Neuronal stem cell (in vitro differentiated cells): ENCODE measurements around the gene UGT1A9.

Source experiments
- DNase-seq: peaks from one replicate; pipeline ENCODE4 v3.0.0-alpha.2; 2013; ENCODE audit warnings: low spot score
- H2AFZ ChIP-seq: one replicate; pipeline ENCODE4 v1.6.1; 2013; ENCODE audit warnings: mild to moderate bottlenecking, low read length, inconsistent platforms
- H2AK5ac ChIP-seq: 2 replicates; pipeline ENCODE4 v1.6.1; 2013; ENCODE audit warnings: low read depth, mild to moderate bottlenecking, inconsistent platforms, low read length, moderate library complexity, mixed read lengths
- H2BK120ac ChIP-seq: 2 replicates; pipeline ENCODE4 v1.6.1; 2013; ENCODE audit warnings: low read depth, mild to moderate bottlenecking, inconsistent platforms, low read length, moderate library complexity, mixed read lengths
- H2BK12ac ChIP-seq: one replicate; pipeline ENCODE4 v1.6.1; 2013; ENCODE audit warnings: low read length, inconsistent platforms
- H2BK15ac ChIP-seq: 2 replicates; pipeline ENCODE4 v1.6.1; 2013; ENCODE audit warnings: mild to moderate bottlenecking, low read length, inconsistent platforms, mixed read lengths
- H2BK5ac ChIP-seq: one replicate; pipeline ENCODE4 v1.6.1; 2013; ENCODE audit warnings: inconsistent platforms, mild to moderate bottlenecking, low read length, moderate library complexity
- H3K14ac ChIP-seq: one replicate; pipeline ENCODE4 v1.6.1; 2013; ENCODE audit warnings: low read length, inconsistent platforms
- H3K18ac ChIP-seq: 2 replicates; pipeline ENCODE4 v1.6.1; 2013; ENCODE audit warnings: low read length, inconsistent platforms
- H3K23ac ChIP-seq: 2 replicates; pipeline ENCODE4 v1.6.1; 2013; ENCODE audit warnings: low read depth, mild to moderate bottlenecking, mixed read lengths, low read length, inconsistent platforms; ENCODE audit not compliant: poor library complexity
- H3K27ac ChIP-seq: replicated peaks from 3 replicates; pipeline ENCODE4 v1.5.1; 2013; ENCODE audit warnings: low read length, inconsistent platforms
- H3K27me3 ChIP-seq, 3 experiments: 2 replicates each; pipeline ENCODE4 v1.6.1; 2013; ENCODE audit warnings: low read length in 3 of 3, mild to moderate bottlenecking in 2 of 3, inconsistent platforms in 1 of 3, low read depth in 1 of 3, mixed read lengths in 1 of 3, moderate library complexity in 1 of 3; ENCODE audit not compliant: control insufficient read depth in 3 of 3, insufficient read depth in 3 of 3
- H3K36me3 ChIP-seq, 2 donors: replicated peaks in 1 of 2; 2 replicates each; pipeline ENCODE4 v1.6.1; 2013; ENCODE audit warnings: low read length in 2 of 2; ENCODE audit not compliant: control insufficient read depth in 2 of 2, insufficient read depth in 2 of 2
- H3K4ac ChIP-seq: 2 replicates; pipeline ENCODE4 v1.6.1; 2013; ENCODE audit warnings: inconsistent platforms, mild to moderate bottlenecking, low read length, moderate library complexity
- H3K4me1 ChIP-seq, 2 donors: 1 replicate in 1 of 2; 2 replicates in 1 of 2; pipeline ENCODE4 v1.6.1; 2013; ENCODE audit warnings: low read length in 2 of 2, low read depth in 1 of 2; ENCODE audit not compliant: control insufficient read depth in 2 of 2, insufficient read depth in 1 of 2
- H3K4me2 ChIP-seq: one replicate; pipeline ENCODE4 v1.6.1; 2013; ENCODE audit warnings: mild to moderate bottlenecking, low read length, inconsistent platforms; ENCODE audit not compliant: insufficient read depth, poor library complexity, severe bottlenecking
- H3K4me3 ChIP-seq, 2 donors: 2 replicates each; pipeline ENCODE4 v1.5.1; 2013; ENCODE audit warnings: low read length in 2 of 2, mild to moderate bottlenecking in 2 of 2, inconsistent platforms in 1 of 2, moderate library complexity in 1 of 2
- H3K79me1 ChIP-seq: one replicate; pipeline ENCODE4 v1.6.1; 2013; ENCODE audit warnings: low read depth, mild to moderate bottlenecking, inconsistent platforms, low read length, moderate library complexity
- H3K9ac ChIP-seq: one replicate; pipeline ENCODE4 v1.6.1; 2013; ENCODE audit warnings: mild to moderate bottlenecking, low read depth, low read length, inconsistent platforms; ENCODE audit not compliant: poor library complexity
- H3K9me3 ChIP-seq, 2 donors: replicated peaks in 1 of 2; 2 replicates each; pipeline versions ENCODE3 to v1.6.1; 2013; ENCODE audit warnings: low read length in 2 of 2, mild to moderate bottlenecking in 2 of 2, inconsistent platforms in 1 of 2, low read depth in 1 of 2, mixed read lengths in 1 of 2, moderate library complexity in 1 of 2; ENCODE audit not compliant: control insufficient read depth in 2 of 2, insufficient read depth in 1 of 2
- H4K8ac ChIP-seq: one replicate; pipeline ENCODE4 v1.6.1; 2013; ENCODE audit warnings: low read depth, mild to moderate bottlenecking, inconsistent platforms, low read length, moderate library complexity
- H4K91ac ChIP-seq: one replicate; pipeline ENCODE4 v1.6.1; 2013; ENCODE audit warnings: low read length, low read depth, mild to moderate bottlenecking, inconsistent platforms; ENCODE audit not compliant: poor library complexity
- WGBS, 2 donors: extraction: QIAGEN DNeasy Blood & Tissue Kit; methylation state at CpG; one replicate each; pipeline ENCODE4 v1.1.7; 2013; ENCODE audit warnings: missing lambda C conversion rate in 2 of 2, mixed read lengths in 1 of 2; ENCODE audit not compliant: insufficient read length in 2 of 2, insufficient replicate concordance in 1 of 2; ENCODE audit errors: extremely low coverage in 2 of 2; 5-methylcytosine and 5-hydroxymethylcytosine counted together

UGT1A9 gene

DNA sequence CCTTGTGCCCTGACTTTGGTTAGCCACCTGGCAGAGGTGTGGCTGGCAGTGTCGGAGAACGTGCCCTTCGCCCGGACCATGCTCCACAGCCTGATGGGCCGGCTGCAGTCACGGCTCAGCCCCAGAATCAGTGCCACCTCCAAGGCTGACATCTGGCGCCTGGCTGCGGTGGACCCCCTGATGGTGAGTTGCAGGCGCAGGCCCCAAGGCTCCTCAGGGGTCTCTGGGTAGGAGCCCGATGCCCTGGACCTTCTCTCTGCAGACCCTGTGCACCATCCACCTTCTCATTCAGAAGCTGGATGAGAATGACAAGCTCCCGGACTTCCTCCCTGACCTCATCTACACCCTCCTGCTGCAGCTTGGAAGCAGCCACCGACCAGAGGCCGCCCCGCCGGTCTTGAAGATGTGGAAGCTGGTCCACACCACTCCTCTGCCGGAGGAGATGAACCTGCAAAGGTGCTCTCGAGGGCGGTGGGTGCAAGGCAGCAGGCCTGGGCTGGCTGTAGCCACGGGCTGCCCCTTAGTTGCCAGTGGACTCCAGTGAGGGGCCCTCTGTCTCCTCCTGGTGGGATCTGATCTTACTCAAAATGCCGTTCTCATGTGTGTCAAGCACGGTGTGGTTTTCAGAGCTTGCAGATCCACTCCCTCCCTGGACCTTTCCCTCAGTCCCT lies 150.5 kb downstream of the UGT1A9 start:
- no CpG with 5 or more reads among the region's 21 CpGs for WGBS, 2 donors
- Histone ChIP-seq H3K27ac (no peak overlapping the region), H2BK5ac (peak overlapping the region; percentile 44), H2AFZ (no peak overlapping the region), H2AK5ac (peak overlapping the region; percentile 1), H4K8ac (no peak overlapping the region), H2BK120ac (no peak overlapping the region), H2BK12ac (peak overlapping the region; percentile 94), H3K4me2 (no peak overlapping the region), H3K4me1 (peaks cover 0 to 2% of the 10 kb centered on the region in 2 donors), H3K18ac (peak overlapping the region; percentile 68), H3K9me3 (no peaks in the 10 kb centered on the region), H2BK15ac (no peak overlapping the region), H3K4me3 (no peak overlapping the region), H3K9ac (no peak overlapping the region), H4K91ac (no peak overlapping the region), H3K23ac (no peak overlapping the region), H3K36me3 (no peaks in the 10 kb centered on the region), H3K14ac (peak overlapping the region; percentile 95), H3K79me1 (no peaks in the 10 kb centered on the region), H3K27me3 (peaks cover 0 to 3% (median 0%) of the 10 kb centered on the region in 3 experiments), H3K4ac (peak overlapping the region; percentile 77)
- DNase-seq = no peak
